HG02938 (cell line): ENCODE data around the gene SLC26A2.
"Not testable (repeated sequence)": the region's sequence is repeated elsewhere in the genome, so short reads cannot be mapped to it uniquely, and the experiment has no call there.

ENCODE experiments used
- ATAC-seq: cut with Tn5 transposase; IDR thresholded peaks from one replicate; pipeline ENCODE4 v1.9.1; 2021; ENCODE audit warnings: mild to moderate bottlenecking, moderate library complexity; ENCODE audit not compliant: unreplicated experiment

The SLC26A2 gene

GRCh38 chr5:150000990-150001659, 40.6 kb downstream of the SLC26A2 start:
- peak; percentile 3 for ATAC-seq

- ATAC-seq: peak; percentile 56
Measured at GRCh38 chr5:150001660-150002486, 41.3 kb downstream of the SLC26A2 start.

DNA sequence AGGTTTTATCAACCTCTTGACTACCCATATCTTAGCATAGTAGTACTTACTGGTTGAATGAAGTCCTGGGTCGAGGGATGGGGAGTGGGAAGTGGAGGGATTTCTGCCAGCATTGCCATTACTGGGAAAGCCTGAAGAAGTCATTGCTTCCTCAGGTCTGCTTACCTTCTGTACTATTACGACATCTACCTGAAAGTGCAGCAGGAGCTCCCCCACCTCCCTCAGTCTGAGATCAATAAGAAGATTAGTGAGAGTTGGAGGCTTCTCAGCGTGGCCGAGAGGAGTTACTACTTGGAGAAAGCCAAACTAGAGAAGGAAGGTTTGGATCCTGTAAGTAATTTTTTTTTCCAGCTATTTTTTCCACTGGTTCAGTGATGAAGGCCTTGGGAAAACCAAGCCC, 45.8 kb downstream of the SLC26A2 start:
- no peak for ATAC-seq

- ATAC-seq: no peak
Measured at GRCh38 chr5:150007050-150007449, 46.5 kb downstream of the SLC26A2 start.

- no peak for ATAC-seq
Measured at GRCh38 chr5:150009671-150010387, 49.3 kb downstream of the SLC26A2 start.

DNA sequence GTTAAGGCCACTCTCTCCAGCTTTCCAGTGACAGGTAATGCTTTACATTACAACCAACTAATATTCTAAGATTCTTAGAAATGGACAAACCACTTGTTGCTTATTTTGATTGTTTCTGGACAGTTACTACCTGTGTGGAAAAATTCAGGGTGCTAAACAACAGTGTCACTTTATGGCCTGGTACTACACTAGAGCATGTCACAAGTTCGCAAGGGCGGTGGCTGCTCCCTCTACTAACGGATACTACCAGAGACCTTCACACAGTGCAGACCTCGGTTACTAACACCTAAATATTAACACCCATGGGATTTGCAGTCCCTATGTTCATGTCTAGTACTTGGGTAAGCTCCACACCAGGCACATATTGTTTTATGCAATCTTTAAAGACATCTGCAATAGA, 53.4 kb downstream of the SLC26A2 start:
- no peak for ATAC-seq

- no peak for ATAC-seq
Measured at GRCh38 chr5:150014456-150014855, 53.9 kb downstream of the SLC26A2 start.

DNA sequence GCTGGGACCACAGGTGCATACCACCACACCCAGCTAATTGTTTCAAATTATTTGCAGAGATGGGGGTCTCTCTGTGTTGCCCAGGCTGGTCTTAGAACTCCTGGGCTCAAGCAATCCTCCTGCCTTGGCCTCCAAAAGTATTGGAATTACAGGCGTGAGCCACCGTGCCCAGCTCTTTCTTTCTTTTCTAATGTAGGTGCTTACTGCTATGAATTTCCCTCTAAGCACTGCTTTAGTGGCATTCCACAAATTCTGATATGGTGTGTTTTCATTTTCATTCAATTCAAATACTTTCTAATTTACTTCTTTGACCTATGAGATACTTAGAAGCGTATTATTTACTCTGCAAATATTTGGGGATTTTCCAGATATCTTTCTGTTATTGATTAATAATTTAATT, 54.9 kb downstream of the SLC26A2 start:
- ATAC-seq: no peak

DNA sequence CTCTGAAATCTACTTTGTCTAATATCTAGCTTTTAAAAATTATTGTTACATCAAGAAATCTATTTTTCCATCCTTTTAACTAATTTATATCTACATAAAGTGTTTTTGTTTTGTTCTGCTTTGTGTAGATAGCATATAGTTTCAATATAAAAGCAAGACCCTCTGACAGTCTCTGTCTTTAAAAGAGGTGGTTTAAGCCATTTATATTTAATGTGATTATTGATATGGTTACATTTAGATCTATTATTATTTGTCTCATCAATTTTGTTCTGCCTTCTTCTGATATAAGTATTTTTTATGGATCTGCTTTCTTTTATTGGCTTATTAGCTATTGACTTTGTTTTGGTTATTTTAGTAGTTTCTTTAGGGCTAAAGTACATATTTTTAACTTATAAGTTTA, 56.0 kb downstream of the SLC26A2 start:
- no peak for ATAC-seq

DNA sequence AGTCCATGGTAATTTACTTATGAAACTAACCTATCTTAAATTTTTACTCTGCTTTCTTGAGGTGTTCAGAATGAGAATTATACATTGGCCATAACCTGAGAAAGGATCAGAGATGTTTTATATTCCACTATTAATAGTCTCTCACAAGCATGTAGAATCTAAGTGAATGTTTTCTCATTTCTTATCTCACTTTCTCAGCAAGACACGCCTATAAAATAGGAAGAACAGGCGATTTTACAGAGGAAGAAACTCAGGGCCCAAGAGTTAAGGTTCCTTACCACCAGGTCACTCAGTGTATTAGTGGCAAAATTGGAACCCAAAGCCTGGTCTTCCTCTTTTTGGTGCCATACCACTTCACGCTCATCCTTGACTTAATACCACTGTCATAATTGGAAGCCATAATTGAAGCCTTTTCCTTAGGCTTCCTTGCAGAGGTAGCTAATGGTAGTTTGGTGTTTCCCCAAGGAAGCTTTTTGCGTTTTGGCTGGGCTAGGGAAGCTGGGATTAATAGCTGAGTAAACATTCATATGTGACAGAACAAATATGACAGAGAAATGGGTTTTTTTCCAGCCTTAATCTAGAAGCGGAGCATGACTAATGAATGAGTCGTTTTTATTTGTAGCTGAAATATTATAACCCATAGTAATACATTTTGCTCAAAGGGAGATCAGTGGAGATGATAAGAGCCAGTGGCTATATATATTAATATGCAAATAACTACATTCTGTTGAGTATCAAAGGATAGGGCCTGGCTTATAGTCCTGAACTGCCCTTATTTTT, 56.9 kb downstream of the SLC26A2 start:
- no peak for ATAC-seq

DNA sequence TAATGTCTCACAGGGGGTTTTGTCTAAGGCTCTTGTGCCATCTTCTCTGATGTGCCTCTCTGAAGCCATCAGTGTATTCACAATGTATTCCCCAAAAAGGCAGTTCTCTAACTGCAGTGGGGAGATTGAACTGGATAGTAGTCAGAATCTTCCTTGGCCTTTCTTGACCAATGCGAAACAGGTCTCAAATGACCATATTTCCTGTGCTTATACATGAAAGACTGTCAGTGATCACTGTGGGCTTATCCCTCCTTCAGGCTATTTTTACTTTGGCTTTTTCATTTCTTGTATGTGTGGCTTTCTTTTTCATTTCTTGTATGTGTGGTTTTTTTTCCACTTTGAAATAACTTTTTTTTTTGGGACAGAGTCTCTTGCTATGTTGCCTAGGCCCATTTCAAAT, 59.7 kb downstream of the SLC26A2 start:
- ATAC-seq: no peak

- ATAC-seq: no peak
Measured at GRCh38 chr5:150021491-150022157, 61.1 kb downstream of the SLC26A2 start.

DNA sequence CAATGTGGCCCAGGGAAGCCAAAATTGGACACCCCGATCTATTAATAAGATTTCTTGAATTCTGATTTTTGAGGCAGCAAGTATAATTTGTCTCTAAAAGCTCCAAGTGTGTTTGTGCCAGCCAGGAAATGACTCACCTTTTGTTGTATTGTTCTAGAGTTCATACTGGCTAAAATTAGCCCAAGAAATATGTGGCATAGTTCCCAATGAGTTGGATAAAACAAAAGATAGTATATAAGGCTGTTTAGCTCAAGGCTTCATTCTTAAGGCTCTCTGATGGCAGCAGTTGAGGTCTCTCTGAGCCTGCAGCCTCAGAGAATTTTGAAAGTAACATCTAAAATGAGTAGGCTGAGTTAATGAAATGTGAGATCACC, 61.6 kb downstream of the SLC26A2 start:
- no peak for ATAC-seq

DNA sequence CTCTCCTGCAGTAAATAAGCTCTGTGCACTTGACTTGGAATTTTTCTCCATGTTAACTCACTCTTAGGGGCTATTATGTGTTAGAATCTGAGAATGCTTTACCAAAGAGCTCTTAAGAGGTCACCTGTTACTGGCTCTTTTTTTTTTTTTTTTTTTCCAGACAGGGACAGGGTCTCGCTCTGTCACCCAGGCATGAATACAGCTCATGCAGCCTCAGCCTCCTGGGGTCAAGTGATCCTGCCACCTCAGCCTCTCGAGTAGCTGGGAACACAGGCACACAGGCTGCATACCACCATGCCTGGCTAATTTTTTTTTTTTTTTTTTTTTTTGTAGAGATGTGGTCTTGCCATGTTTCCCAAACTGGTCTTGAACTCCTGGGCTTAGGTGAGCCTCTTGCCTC, 62.1 kb downstream of the SLC26A2 start:
- no peak for ATAC-seq

DNA sequence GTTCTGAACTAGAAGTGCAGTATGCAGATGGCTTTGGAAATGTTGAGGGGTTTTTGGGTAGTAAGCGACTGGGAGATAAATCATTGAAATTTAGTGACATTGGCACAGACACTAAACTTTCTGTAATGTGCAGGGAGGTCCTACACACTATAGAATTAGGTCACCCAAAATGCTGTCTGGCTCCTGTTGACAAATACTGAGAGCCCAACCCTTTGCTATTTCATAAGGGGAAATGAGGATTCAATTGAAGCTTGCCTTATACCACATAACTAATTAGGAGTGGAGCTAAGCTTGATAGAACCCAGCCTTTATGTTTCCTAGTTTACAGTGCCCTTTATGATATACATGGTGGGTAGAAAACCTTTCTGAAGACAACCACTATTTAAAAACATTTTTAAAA, 62.6 kb downstream of the SLC26A2 start:
- ATAC-seq: no peak

GRCh38 chr5:150024346-150024984, 63.9 kb downstream of the SLC26A2 start:
- no peak for ATAC-seq

GRCh38 chr5:150026682-150027172, 66.2 kb downstream of the SLC26A2 start:
- no peak for ATAC-seq

- not testable (repeated sequence) for ATAC-seq
Measured at GRCh38 chr5:150028047-150028446, 67.5 kb downstream of the SLC26A2 start.

- no peak for ATAC-seq
Measured at GRCh38 chr5:150033334-150033733, 72.8 kb downstream of the SLC26A2 start.

DNA sequence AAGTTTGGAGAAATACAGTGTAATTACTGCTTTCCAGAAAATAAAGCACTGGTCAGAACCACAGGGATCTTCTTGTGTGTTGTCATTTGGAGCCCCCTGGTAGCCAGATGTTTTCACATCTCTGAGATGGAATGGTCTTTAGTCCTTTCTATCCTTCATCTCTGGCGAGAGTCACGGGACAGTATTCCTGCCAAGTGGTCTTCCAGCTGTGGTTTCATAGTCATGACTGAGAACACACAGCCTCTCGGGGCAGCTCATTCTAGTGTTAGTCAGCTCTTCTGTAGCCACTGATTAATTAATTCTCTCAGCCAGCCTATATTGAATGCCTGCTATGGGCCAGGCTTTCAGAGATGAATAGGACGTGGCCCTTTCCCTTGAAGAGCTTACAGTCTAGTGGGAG, 74.1 kb downstream of the SLC26A2 start:
- peak; percentile 17 for ATAC-seq
